Esophagus muscularis mucosa (tissue), 4 donors: ENCODE data around the gene CD163. TPM values are rescaled to one million over a fixed set of nuclear protein-coding genes. Genes with fewer than 3 reads are reported as not detected.

ENCODE experiments used
- DNase-seq: peaks from one replicate; pipeline ENCODE4 v3.0.0-alpha.2; 2017; ENCODE audit errors: extremely low spot score
- H3K27ac ChIP-seq, 4 donors: fragments of 200-600 bp; sonication (generic); replicated peaks in 1 of 4; 1 replicate in 3 of 4; 2 replicates in 1 of 4; pipeline ENCODE4 v1.5.1; 2016 to 2019; ENCODE audit warnings: mild to moderate bottlenecking in 1 of 4
- H3K27me3 ChIP-seq, 4 donors: fragments of 200-600 bp; sonication (generic); one replicate each; pipeline versions ENCODE4 v1.5.1 to v1.6.0; 2016 to 2019
- H3K36me3 ChIP-seq, 4 donors: fragments of 200-600 bp; sonication (generic); one replicate each; pipeline ENCODE4 v1.5.1; 2016 to 2019
- H3K4me1 ChIP-seq, 4 donors: fragments of 200-600 bp; sonication (generic); one replicate each; pipeline ENCODE4 v1.5.1; 2016 to 2019
- H3K4me3 ChIP-seq, 4 donors: fragments of 200-600 bp; sonication (generic); 1 replicate in 2 of 4; 2 replicates in 2 of 4; pipeline ENCODE4 v1.5.1; 2016 to 2019; ENCODE audit warnings: mild to moderate bottlenecking in 4 of 4, moderate library complexity in 1 of 4
- H3K9me3 ChIP-seq, 4 donors: fragments of 200-600 bp; sonication (generic); 1 replicate in 3 of 4; 2 replicates in 1 of 4; pipeline ENCODE4 v1.5.1; 2016 to 2019
- EP300 ChIP-seq: sonication (generic); formaldehyde crosslinking; IDR thresholded peaks from one replicate; pipeline ENCODE4 v1.6.1; 2017; ENCODE audit warnings: antibody characterized with exemption
- POLR2A ChIP-seq: fragments of 450-650 bp; IDR thresholded peaks from one replicate; pipeline ENCODE4 v1.6.1; 2017; ENCODE audit warnings: antibody characterized with exemption, moderate library complexity, mild to moderate bottlenecking, low read depth
- POLR2AphosphoS5 ChIP-seq, 2 donors: sonication (generic); formaldehyde crosslinking; IDR thresholded peaks; one replicate each; pipeline ENCODE4 v1.6.1; 2017; ENCODE audit warnings: antibody characterized with exemption in 2 of 2
- WGBS: methylation state at CpG from one replicate; pipeline ENCODE4 v1.1.5; 2018; 5-methylcytosine and 5-hydroxymethylcytosine counted together
- intact Hi-C: fragments of 100-400 bp; cut with DNase I; formaldehyde crosslinking; loops from one replicate; pipeline ENCODE4 v1.15.1; 2023
- total RNA-seq, 4 donors: library from RNA; depleted of rRNA; stranded (reverse); fragments of >200 nt; gene quantifications; one replicate each; pipeline versions ENCODE4 v1.1.0 to v1.2.1, GENCODE V29; 2016
- TF ChIP-seq, protein P1 (sequence below), 3 experiments: fragments of 200-600 bp in 2 of 3; fragments of 450-650 bp in 1 of 3; sonication (generic) in 2 of 3; IDR thresholded peaks; one replicate each; pipeline ENCODE4 v1.5.1; 2017 to 2019; ENCODE audit warnings: antibody characterized with exemption in 3 of 3, mild to moderate bottlenecking in 2 of 3, moderate library complexity in 1 of 3

Gene CD163
- total RNA-seq, 4 donors from 2014 or later, result 96.0 to 327 (median 203) TPM

DNA sequence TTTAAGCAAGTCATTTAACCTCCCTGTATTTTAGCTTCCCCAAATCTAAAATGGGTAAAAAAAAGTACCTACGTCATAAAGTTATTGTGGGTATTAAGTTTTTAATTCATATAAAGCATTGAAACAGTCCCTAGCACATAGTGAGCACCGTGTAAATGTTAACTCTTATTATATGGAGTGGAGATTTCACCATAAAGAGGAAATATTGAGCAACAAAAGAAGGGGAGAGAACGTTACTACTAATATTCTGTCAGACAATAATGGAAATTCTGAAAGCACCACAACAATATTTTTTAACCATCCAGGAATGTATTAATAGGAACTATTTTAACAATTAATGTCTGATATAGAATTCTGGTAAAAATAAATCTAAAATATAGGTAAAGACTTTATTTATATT is 51.8 kb downstream of the CD163 start:
- peaks cover 0 to 12% (median 7%) of the 10 kb centered on the region in 4 donors for H3K9me3 ChIP-seq
- no peak overlapping the region for H3K27ac ChIP-seq
- 57% methylated on average over 3 of the region's 3 CpGs for WGBS
- no peaks in the 10 kb centered on the region for H3K36me3 ChIP-seq
- intact Hi-C loops, result no loop called here
- no peak for DNase-seq
- no peaks in the 10 kb centered on the region for H3K4me1 ChIP-seq
- H3K27me3 ChIP-seq, result no peaks in the 10 kb centered on the region
- H3K4me3 ChIP-seq, result no peak overlapping the region
- no peak for TF ChIP-seq EP300
- TF ChIP-seq POLR2AphosphoS5 (IDR thresholded peaks at IDR 0.05), result no peak
- no peak for TF ChIP-seq POLR2A
- TF ChIP-seq, protein P1, sequence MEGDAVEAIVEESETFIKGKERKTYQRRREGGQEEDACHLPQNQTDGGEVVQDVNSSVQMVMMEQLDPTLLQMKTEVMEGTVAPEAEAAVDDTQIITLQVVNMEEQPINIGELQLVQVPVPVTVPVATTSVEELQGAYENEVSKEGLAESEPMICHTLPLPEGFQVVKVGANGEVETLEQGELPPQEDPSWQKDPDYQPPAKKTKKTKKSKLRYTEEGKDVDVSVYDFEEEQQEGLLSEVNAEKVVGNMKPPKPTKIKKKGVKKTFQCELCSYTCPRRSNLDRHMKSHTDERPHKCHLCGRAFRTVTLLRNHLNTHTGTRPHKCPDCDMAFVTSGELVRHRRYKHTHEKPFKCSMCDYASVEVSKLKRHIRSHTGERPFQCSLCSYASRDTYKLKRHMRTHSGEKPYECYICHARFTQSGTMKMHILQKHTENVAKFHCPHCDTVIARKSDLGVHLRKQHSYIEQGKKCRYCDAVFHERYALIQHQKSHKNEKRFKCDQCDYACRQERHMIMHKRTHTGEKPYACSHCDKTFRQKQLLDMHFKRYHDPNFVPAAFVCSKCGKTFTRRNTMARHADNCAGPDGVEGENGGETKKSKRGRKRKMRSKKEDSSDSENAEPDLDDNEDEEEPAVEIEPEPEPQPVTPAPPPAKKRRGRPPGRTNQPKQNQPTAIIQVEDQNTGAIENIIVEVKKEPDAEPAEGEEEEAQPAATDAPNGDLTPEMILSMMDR (IDR thresholded peaks at IDR 0.05), result no peak

DNA sequence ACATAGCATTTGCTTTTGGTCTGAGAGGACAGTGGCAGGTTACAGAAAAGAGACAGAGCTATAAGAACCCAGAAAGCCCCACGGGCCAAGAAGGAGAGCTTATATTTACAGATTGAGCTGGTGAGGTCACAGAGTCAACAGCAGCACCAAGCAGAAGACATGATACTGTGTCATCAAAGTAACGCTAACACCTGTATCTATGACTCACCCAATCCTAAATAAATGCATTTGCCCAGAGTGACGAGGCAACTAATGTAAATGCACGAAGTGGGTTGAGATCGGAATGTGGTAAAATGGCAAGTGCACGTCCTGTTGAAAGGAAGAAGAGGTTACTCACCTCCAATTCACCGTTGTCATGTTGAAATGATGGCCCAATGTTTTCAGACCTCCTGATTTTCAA is 52.9 kb downstream of the CD163 start:
- TF ChIP-seq EP300 (no peak), POLR2AphosphoS5 (IDR thresholded peaks at IDR 0.05) (no peak), POLR2A (no peak)
- TF ChIP-seq, protein P1 (IDR thresholded peaks at IDR 0.05), result no peak
- H3K4me3 ChIP-seq, result no peak overlapping the region
- no peaks in the 10 kb centered on the region for H3K27me3 ChIP-seq
- 59% methylated on average over 7 of the region's 7 CpGs for WGBS
- intact Hi-C loops, result no loop called here
- H3K4me1 ChIP-seq, result no peaks in the 10 kb centered on the region
- peaks cover 0 to 12% (median 7%) of the 10 kb centered on the region in 4 donors for H3K9me3 ChIP-seq
- no peak overlapping the region for H3K27ac ChIP-seq
- H3K36me3 ChIP-seq, result no peaks in the 10 kb centered on the region
- DNase-seq, result no peak

DNA sequence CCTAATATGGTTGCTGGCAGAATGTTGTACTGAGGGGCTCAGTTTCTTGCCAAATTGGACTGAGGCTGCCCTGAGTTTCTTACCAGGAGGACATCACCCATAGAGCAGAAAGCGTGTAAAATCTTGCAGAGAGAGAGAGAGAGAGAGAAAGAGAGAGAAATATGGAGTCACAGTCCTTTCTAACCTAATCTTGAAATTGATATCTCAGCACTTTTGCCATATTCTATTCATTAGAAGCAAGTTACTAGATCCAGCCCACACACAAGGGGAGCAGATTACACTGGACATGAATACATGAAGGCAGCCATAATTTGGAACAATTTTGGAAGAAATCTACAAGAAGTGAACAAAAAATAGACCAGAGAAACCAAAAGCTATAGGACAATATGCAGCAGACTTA is 55.5 kb downstream of the CD163 start:
- intact Hi-C loops, result no loop called here
- WGBS, result 75% methylated on average over 1 of the region's 1 CpG
- TF ChIP-seq, protein P1 (IDR thresholded peaks at IDR 0.05), result no peak
- TF ChIP-seq POLR2A, result no peak
- no peak for TF ChIP-seq POLR2AphosphoS5 (IDR thresholded peaks at IDR 0.05)
- TF ChIP-seq EP300, result no peak
- Histone ChIP-seq H3K4me1 (no peaks in the 10 kb centered on the region), H3K27ac (no peak overlapping the region), H3K9me3 (peaks cover 0 to 4% (median 2%) of the 10 kb centered on the region in 4 donors), H3K27me3 (no peaks in the 10 kb centered on the region), H3K4me3 (no peak overlapping the region), H3K36me3 (no peaks in the 10 kb centered on the region)
- DNase-seq, result no peak

DNA sequence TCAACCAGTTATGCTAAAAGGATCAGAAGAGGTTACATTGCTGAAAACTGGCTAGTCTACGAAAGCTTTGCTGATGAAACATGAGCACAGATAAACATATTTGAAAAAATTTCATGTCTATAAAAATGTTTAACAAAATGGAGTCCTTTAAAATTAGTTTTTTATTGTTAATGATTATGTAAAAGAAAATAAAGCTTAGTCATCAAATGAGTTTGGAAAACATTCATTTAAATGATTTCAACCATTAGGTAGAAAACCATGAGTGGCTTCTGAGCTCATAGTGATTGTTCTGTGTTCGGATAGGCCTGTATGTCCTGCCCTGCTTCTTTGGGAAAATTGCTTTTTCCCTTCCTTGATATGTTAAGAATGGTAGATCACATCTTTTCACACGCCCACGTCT is 59.0 kb downstream of the CD163 start:
- no peak overlapping the region for H3K27ac ChIP-seq
- no peaks in the 10 kb centered on the region for H3K9me3 ChIP-seq
- DNase-seq, result no peak
- H3K27me3 ChIP-seq, result peaks cover 0 to 30% (median 0%) of the 10 kb centered on the region in 4 donors
- no peak overlapping the region for H3K4me3 ChIP-seq
- no peaks in the 10 kb centered on the region for H3K36me3 ChIP-seq
- peaks cover 0 to 7% (median 0%) of the 10 kb centered on the region in 4 donors for H3K4me1 ChIP-seq
- intact Hi-C loops, result no loop called here
- 69% methylated on average over 4 of the region's 4 CpGs for WGBS
- TF ChIP-seq POLR2A, result no peak
- TF ChIP-seq POLR2AphosphoS5 (IDR thresholded peaks at IDR 0.05), result no peak
- TF ChIP-seq, protein P1 (IDR thresholded peaks at IDR 0.05), result no peak
- no peak for TF ChIP-seq EP300

DNA sequence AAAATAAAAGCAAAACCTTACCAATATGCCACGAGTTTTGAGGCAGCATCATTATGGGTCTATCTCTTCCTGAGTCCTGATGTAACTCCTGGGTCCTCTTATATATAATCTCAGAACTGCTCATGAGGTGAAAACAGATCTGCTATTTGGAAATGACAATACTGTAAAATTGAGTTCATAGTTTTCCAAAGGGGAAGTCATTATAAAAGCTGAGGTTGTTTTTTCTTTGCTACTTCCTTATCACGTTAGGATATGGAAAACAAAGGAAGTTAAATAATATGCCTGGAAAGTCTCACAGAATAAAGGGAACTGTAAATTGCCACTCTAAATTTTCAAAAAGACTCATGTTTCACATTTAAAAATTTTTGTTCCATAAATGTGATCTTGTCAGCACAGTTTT is 59.5 kb downstream of the CD163 start, which contains the start of gene CD163L1:
Gene CD163L1 (minus strand): TSS at position 78 of the 400 bp plus-strand sequence. CDS start 26 bp downstream, at position 52.
- no peak for DNase-seq
- WGBS, result 42% methylated on average over 2 of the region's 2 CpGs
- no peaks in the 10 kb centered on the region for H3K9me3 ChIP-seq
- no peak for TF ChIP-seq POLR2A
- no peak for TF ChIP-seq POLR2AphosphoS5 (IDR thresholded peaks at IDR 0.05)
- TF ChIP-seq, protein P1 (IDR thresholded peaks at IDR 0.05), result no peak
- no peak for TF ChIP-seq EP300
- H3K27ac ChIP-seq, result no peak within 1 kb of the TSS
- H3K27me3 ChIP-seq, result peaks cover 0 to 31% (median 0%) of the 10 kb centered on the region in 4 donors
- intact Hi-C loops, result no loop called here
- H3K36me3 ChIP-seq, result no peaks in the 10 kb centered on the region
- peaks cover 0 to 7% (median 0%) of the 10 kb centered on the region in 4 donors for H3K4me1 ChIP-seq
- no peak within 1 kb of the TSS for H3K4me3 ChIP-seq
